ENCODE data around the gene YOD1. TPM values are rescaled to one million over a fixed set of nuclear protein-coding genes. Genes with fewer than 3 reads are reported as not detected.
A peak's percentile ranks its signal among the peaks of the same experiment; 100 is the strongest.

The YOD1 gene
- 15.1 and 15.5 TPM in 2 replicates for total RNA-seq

DNA sequence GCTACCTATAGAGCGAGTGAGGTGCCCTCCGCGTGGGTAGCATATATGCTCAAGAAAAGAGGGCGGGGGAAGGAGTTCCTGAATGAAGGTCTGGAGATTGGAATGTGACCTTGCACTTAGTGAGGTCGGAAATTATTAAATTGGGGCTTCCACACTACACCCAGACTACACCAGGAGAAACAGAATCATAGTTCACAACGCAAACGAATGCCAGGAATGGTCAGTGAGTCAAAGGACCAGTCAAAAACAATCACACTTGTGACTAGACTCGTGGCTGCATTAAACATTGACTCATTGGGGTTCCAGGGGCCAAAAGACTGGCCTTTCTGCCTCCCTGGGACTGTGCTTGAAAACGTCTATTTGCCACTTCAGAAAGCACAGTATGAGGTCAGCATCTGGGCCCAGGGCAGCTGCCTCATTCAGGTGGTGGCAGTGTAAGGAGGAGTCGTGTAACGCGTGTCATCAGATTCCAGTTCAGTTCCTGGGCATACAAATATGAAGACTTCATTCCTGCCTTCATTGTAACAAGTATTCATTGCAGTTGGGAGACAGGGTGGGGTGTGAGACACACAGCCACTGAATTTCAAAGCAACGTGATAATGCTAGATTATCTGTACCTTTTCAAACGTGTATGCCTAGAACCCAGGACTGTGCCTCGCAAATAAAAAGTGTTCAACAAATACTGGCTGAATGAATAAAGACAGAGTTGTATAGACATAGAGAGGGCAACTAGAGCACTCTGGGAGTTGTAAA is at the start of gene YOD1:
Gene YOD1 (minus strand): TSS at position 18 of the 753 bp plus-strand sequence. CDS start 178 bp downstream, outside the sequence.
- peak; percentile 97 for DNase-seq (ENCODE audit: low read depth)

DNA sequence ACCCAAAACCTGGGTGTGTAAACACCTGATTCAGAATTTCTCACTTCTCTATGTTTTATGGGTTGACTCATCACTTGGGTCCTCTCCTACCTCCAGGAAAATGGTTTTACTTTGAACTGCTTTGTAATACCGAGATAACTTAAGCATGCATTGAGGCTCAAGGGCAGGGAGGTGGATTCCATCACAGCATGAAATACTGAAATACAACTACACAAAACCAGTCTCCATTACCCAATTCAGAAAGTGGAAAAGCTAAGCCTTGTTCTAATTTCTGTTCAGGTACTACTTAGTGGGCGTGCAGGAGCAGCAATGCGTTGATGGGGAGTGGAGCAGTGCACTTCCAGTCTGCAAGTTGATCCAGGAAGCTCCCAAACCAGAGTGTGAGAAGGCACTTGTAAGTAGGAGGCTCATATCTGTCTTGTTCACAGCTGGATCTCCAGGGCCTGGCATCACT is 46.9 kb upstream of the YOD1 start:
- no peak for DNase-seq (ENCODE audit: low read depth)

DNA sequence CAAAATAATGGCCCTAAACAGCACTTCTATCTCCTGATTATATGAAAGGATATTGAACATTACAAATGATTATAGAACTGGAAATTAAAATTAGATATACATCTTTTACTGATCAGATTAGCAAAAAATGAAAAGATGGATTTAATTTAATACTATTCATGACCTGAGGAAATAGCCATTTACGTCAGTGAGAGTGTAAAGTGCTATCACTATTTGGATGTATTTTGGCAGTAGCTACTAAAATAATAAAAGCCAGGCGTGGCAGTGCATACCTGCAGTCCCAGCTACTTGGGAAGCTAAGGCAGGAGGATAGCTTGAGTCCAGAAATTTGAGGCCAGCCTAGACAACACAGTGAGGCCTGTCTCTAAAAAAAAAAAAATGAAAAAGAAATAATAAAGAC is 42.9 kb upstream of the YOD1 start:
- no peak for DNase-seq (ENCODE audit: low read depth)

DNA sequence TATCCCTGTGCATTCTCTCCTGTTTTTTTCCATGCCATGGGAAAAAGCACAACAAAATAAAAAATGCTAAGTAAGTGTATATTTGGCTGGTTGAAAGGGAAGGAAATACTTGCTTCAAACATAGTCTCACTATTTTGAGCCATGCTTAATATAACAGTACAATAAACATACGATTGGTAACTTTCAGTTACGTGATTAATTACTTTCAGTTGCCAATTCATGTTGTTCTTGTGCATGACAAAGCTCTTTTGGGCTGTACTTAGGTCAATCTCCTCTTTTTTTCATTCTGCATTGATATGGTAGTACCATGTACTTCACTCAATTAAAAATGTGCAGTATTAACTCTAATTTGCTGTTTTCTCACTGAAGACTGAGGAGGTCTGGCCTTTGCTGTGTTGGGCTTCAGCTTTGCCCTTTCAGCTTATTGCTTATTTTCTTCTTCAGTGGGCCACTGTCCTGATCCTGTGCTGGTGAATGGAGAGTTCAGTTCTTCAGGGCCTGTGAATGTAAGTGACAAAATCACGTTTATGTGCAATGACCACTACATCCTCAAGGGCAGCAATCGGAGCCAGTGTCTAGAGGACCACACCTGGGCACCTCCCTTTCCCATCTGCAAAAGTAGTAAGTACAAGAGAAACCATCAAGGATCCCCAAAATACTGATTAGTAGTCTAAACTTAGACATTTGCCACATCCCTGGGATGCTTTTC is 40.3 kb upstream of the YOD1 start:
- no peak for DNase-seq (ENCODE audit: low read depth)

DNA sequence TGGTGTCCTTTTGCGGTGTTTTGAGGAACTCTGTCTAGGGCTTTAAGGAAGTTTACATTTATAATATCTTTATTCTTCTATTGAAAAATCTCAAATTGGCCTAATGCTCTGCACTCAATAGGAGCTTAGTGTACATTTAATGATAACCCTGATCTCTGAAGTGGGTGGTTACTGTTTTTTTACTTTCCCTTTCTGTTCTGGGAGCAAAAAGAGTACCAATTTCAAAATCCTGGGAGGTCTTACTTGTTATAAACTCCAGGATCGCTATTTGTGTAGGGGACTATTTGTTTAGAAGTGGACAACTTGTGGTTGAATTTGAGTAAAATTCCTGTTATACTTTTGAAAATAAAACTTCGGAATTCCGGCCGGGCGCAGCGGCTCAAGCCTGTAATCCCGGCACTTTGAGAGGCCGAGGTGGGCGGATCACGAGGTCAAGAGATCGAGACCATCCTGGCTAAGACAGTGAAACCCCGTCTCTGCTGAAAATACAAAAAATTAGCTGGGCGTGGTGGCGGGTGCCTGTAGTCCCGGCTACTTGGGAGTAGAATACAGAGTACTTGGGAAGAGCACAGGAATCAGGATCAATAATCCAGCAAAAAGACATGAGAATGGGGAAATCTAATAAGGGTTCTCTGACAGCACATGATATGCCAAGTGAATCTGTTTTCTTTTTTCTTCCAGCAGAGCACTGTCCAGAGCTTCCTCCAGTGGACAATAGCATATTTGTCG is 38.8 kb upstream of the YOD1 start:
- DNase-seq (ENCODE audit: low read depth): no peak

DNA sequence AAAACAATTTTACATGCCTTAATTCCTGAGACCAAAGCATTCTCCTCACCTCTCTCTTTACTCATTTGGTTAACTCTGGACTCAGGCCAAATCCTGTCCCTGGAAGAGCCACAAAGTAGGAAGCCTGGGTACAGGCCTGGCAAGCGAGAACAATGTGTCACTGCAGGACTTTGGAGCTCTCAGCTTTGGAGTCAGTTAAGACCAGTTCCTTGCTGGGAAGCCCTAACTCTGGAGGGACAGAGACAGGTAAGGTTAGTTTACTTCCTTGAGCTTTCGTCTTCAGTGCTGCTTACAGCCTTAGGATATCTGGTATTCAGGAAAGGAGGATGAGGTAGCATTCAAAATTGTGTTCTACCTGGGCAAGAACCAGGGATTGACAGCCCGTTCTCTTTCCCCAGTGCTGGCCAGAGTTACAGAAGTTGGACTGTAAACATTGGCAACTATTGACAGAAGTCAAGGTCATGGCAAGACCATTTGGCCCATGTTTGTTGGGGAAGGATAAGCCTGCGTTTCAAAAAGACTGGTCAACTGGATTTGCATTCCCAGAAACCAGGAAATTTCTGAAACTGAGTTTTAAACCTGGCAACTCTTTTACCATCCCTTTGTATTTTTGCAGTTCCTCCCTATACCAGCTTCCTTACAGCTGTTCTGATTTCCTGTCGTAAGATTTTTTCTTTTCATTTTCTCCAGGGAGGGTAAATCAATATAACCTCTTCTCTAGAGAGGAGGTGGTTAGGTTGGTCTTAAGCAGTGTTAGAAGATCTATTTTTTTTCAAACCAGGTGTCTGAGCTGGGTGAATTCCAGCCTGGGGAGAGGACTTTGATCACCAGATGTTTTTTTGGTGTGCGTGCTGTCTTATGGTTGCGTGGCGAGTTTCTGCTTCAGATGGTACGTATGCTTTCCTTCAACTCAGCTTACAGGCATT is 38.0 kb upstream of the YOD1 start, which contains the start of gene C4BPB:
Gene C4BPB (plus strand): TSS at position 160 of the 926 bp plus-strand sequence. CDS start 672 bp downstream, at position 832.
- peak; percentile 47 for DNase-seq (ENCODE audit: low read depth)

DNA sequence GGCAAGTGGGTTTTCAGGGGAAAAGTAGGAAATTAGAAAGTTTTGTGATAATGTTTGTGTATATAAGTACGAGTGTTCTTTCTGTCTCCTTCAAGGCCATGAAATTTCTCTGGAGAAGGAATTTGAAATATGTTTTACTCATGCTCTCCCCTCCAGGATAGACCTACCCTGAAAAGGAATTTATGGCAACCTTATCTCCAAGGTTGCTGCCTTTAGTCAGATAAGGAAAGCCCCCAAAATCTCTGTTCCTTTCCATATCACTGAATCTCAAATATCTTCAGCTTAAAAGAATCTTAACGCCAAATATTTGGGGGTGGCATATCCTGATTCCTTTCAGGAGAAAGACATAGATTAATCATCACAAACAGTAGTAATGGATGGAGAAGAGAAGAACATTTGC is 37.2 kb upstream of the YOD1 start:
- no peak for DNase-seq (ENCODE audit: low read depth)

DNA sequence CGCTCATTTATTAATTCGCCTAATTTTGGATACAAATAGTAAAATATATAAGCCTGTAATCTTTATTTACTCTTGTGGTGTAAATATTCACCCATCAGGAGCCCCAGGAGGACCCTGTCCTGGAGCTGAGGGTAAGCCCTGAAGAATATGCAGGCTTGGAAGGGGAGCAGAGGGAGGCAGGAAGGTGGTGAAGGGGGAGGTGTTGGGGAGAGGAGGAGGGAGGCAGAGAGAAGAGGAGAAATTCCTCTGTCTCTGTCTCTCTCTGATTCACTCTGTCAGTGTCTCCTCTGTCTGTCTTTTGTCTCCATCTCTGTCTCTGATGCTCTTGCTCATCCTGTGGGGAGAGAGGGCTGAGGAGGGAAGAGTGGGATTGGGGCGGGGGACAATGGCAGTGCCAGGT is 34.9 kb upstream of the YOD1 start:
- DNase-seq (ENCODE audit: low read depth): no peak

DNA sequence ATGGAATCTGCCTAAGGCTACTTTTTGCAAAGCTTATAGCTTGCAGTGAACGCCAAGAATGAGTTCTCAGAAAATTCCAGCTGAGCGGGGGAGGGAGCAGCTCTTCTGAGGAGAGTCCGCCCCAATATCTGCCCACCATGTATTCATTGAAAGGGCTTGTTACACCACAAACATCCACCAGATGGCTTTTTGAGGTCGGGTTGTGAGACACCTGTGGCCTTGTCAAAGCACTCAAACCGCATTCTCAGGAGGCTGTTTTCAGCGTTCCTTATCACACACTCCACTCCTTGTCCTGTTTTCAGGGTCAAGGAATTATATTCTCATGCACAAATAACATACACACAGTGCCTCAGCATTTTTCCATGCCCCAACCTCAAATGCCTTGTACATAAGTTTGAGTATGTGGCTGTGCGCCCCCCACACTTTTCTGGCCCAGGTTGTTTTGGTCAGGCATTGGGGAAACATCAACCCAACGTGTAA is 33.7 kb upstream of the YOD1 start:
- peak; percentile 68 for DNase-seq (ENCODE audit: low read depth)

DNA sequence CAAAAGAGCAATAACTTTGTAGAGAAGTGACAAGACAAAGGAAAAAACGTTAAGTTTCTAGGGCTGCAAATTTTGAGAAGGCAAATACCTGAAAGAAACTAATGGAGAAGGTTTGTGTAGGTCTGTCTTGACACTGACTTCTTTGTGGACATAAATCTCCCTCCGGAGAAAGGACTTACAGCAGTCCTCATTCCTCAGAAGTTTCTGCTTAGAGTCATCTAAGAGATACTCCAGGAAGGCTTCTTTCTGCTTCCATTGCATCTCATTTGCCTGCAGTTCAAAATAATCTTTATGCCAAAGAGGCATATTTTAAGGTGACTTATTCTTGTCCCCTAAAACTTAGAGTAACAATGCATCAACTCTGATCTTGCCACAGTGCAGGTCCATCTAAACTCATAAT is 33.2 kb upstream of the YOD1 start:
- no peak for DNase-seq (ENCODE audit: low read depth)

DNA sequence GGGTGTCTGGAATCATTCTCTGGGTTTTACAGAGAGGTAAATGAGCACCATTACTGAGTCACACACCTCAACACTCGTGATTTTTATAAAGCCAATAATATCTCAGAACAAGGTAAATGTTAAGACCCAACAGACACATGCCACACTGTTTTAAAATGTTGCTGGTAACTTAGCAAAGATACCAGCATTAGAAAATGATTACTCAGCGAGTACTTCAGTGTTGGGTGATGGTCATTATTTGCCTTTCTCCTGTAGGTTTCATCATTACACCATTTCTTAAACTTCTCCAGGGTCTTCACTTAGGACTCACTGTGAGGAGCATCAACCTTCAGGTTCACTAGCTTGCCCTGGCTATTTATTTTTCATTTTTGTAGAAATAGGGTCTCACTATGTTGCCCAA is 30.8 kb upstream of the YOD1 start:
- DNase-seq (ENCODE audit: low read depth): no peak

DNA sequence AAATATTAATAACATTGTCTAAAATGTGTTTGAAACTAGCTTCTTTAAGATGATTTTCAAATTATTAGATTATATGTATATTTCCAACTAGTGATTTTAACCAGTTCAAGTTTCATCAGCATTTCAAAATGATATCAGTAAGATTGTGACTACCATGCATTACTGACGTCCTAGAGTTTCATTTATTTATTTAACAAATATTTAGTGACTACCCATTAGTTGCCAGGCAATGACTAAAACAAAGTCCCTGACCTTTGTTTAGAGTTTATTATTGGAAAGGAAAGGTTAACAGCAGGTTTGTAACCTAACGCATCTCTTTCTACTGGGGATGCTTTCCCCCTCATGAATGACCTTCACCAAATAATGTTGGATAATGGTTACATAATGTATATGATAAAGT is 30.1 kb upstream of the YOD1 start:
- no peak for DNase-seq (ENCODE audit: low read depth)

DNA sequence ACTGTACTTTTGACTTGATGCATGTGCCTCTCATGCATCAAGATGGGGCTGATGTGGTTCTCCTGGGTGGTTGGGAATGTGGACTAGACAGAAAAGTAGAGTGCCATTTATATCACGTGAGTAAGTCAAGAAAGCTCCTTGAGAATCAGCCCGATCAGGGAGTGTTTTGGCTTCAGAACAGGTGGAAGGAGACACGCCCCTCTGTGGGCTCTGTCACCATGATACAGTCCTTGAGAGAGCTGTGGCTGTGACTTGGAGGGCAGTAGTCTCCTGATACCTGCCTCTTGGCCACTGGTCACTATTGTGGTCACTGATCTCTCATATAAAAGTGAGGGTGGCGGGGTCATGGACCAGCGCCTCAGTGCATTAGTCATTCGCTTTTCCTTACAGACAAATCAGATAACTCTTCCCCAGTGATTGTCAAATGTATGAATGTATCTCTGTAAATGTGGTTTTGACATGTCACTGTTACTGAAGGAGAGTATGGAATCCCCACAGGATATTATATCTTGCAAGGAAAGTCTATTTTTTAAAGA is 28.8 kb upstream of the YOD1 start:
- DNase-seq (ENCODE audit: low read depth): no peak

DNA sequence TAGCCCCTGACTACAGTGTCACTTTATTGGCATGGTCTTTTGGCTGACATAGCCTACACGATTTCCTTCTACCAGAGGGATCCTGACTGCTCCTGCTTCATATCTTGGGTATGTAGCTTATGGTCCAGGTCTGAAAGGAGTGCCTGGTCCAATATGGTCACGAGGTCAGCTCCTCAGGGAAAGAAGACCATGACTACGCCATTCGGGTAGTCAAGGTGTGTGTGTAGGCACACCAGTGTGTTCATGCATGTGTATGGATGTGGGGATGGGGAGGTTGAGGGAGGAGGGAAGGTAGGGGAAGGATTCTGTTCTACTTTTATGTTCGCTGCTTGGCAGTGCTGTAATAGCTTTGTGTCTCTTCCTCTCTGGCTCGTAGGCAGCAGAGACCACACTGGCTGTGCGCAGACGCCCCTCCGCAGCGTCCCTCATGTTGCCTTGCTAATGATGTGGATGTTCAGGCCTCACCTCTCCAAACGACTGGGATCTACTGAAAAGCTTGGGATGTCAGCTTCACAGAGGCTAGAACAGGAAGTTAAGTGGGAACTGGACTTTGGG is 27.6 kb upstream of the YOD1 start:
- DNase-seq (ENCODE audit: low read depth): no peak

DNA sequence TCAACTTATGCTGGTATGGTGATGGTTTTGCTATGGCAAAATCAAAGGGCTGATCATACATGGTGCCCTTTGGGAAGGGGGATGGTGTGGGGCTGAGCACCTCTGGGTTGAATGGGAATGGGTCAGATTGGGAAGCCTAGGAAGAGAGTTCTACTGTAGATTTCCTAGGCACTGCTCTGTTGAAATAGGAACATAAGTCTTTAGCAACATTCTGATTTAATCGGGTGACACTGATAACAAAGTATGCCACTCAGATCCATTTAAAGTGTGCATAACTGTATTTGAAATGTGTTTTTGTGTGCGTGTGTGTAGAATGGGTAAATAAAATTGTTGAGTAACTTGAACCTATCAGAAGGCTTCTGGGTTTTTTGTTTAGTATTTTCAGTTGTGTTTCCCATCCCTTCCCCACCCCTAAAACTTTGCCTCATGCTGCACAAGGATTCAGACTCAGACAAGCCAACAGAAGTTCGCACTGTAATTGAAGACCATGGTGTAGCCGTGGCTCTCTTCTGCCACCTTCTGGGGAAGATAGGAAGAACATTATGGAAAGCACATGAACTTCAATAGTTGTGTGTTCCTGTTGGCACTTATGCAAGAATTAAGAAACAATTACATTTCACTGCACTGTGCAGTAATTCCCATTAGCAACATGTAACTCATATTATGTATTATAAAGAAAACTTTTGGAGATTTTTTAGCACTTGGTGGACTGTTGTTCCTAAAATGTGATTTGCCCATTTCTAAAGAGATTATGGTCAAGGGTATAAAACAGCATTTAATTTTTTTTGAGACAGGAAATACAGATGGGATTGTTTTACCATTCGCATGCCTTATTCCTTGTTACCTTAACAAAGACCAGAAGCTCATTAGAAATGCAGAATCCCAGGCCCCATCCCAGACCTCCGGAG is 26.7 kb upstream of the YOD1 start:
- DNase-seq (ENCODE audit: low read depth): peak; percentile 80

DNA sequence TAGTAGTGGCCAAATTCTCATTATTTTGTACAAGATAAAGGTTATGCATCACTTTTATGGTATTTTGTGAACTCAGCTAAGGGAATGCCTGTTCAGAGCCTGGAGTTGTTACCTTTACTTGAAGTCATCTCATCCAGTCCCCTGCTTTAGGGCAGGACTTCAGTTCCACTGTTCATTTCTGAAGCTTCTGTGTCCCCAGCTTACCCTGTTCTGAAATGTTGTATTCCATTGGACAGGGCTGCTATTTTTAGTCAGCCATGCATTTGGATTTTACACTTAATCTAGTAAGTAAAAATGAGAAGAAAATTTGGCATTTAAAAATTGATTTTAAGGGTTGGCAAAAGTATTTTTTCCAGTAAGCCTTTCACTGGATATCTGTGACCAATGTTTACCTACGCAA is 26.0 kb upstream of the YOD1 start:
- DNase-seq (ENCODE audit: low read depth): no peak

DNA sequence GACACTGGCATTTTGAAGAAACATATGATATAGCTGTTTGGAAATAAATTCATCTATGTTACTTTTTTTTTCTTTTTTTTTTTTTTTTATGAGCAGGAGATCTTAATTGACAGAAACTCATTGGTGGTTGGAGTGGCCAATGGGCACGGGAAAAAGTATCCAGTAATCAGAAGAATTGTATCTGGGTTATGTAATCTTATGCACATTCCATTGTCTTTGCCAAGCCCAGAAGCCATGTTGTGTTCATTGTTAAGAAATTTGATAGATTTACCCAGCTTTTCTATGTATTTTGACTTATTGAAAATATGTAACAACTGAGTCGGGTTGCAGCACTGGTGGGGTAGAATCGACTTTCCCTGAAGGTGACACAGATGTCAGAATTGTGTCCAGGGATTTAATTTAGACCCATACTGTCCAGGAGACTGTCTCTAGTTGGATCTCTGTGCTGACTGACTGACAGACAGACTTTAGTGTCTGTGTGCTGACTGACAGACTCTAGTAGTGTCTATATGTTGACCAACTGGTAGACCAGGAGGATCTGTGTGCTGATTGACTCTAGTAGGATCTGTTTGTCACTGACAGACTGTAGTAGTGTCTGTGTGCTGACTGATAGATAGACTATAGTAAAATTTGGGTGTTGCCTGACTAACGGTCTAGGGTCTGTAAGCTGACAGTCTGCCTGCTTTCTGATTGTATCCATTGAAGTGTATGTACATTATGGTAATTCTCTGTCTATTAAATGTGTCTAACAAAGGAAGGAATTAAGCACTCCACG is 25.4 kb upstream of the YOD1 start:
- no peak for DNase-seq (ENCODE audit: low read depth)

DNA sequence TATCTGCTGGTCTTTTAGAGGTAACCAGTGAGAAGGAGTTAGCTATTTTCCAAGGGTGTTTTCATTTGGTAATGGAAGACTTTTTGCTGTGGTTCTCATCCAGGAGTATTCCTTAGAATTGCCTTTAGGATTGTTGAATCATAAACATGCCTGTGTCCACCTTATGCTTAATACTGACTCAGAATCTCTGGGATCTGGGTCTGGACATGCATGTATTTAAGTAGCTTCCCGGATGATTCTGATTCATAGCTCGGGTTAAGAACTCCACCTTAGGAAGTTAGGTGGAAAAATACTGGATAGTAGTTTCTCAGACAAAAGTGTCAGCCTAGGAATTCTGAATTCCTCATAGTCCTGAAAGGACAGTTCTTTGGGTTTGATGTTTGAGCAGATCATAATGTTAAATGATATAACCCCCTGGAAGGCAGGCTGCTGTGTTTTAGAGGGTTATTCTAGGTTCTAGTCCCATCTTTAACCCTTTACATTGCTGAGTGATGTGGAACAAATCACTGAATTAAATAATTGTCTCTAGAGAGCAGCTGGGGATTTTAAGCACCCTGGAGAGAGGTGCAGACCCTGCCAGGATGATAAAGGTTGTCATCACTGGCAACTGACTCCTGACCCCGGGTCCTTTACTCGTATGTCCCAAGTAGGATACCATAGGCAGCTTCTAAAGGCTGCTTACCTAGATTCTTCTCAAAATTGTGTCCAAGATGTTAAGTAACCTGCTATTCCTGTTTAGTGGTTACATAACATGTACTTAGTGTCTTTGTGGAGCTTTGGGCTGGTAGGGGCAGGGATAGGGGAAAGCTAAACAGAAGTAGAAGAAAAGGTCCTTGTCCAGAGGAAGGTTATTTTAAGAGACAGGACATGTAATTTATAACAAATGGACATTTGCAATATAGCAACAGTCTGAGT is 23.2 kb upstream of the YOD1 start:
- DNase-seq (ENCODE audit: low read depth): peak; percentile 66
